Nephron (organoid): ENCODE results near the gene GLYR1.

ENCODE experiments used
- H3K27ac Mint-ChIP-seq, 3 experiments: 2 replicates each; pipeline ENCODE4 v1.8.0; 2020; ENCODE audit warnings: mixed read lengths in 3 of 3, mild to moderate bottlenecking in 2 of 3, moderate library complexity in 1 of 3
- H3K27me3 Mint-ChIP-seq: 2 replicates; pipeline ENCODE4 v1.8.0; 2021; ENCODE audit warnings: low read depth, mild to moderate bottlenecking, moderate library complexity, mixed read lengths
- H3K36me3 Mint-ChIP-seq: 2 replicates; pipeline ENCODE4 v1.8.0; 2020; ENCODE audit warnings: low read depth, mixed read lengths
- H3K4me1 Mint-ChIP-seq: 2 replicates; pipeline ENCODE4 v1.8.0; 2020; ENCODE audit warnings: mixed read lengths
- H3K4me3 Mint-ChIP-seq, 3 experiments: 2 replicates each; pipeline ENCODE4 v1.8.0; 2020; ENCODE audit warnings: mild to moderate bottlenecking in 3 of 3, mixed read lengths in 3 of 3, moderate library complexity in 2 of 3
- H3K9me3 Mint-ChIP-seq: 2 replicates; pipeline ENCODE4 v1.8.0; 2020; ENCODE audit warnings: mixed read lengths
- TF ChIP-seq, protein P1 (sequence below), 3 experiments: fragments of 200-600 bp; sonication (generic); IDR thresholded peaks; one replicate each; pipeline ENCODE4 v1.5.0; 2021; ENCODE audit warnings: antibody characterized with exemption in 3 of 3; ENCODE audit not compliant: unreplicated experiment in 3 of 3

Gene GLYR1

DNA sequence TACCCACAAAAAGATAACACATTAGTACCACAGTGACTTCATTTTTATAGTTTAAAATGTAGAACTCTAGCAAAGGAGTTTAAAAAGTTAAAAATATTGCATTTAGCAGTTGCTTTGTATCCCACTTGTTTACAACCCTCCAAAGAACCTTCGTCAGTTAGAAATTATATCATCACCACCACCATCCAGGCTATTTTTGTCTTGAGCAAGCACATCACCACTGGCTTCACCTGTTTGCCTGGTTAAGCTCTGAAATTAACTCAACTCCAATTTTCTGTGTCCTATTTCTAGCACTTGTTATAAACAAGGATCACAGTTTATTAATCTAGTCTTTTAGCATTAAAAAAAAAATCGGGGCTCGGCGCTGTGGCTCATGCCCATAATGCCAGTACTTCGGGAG lies 6.1 kb downstream of the GLYR1 start:
- Mint-ChIP-seq H3K4me3 (no peak overlapping the region), H3K4me1 (peaks cover 7% of the 10 kb centered on the region), H3K36me3 (peaks cover 72% of the 10 kb centered on the region), H3K27ac (no peak overlapping the region), H3K9me3 (no peaks in the 10 kb centered on the region), H3K27me3 (no peaks in the 10 kb centered on the region)
- TF ChIP-seq, protein P1, sequence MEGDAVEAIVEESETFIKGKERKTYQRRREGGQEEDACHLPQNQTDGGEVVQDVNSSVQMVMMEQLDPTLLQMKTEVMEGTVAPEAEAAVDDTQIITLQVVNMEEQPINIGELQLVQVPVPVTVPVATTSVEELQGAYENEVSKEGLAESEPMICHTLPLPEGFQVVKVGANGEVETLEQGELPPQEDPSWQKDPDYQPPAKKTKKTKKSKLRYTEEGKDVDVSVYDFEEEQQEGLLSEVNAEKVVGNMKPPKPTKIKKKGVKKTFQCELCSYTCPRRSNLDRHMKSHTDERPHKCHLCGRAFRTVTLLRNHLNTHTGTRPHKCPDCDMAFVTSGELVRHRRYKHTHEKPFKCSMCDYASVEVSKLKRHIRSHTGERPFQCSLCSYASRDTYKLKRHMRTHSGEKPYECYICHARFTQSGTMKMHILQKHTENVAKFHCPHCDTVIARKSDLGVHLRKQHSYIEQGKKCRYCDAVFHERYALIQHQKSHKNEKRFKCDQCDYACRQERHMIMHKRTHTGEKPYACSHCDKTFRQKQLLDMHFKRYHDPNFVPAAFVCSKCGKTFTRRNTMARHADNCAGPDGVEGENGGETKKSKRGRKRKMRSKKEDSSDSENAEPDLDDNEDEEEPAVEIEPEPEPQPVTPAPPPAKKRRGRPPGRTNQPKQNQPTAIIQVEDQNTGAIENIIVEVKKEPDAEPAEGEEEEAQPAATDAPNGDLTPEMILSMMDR (IDR thresholded peaks at IDR 0.05; ENCODE audit: unreplicated experiment in 3 of 3), result no peak

DNA sequence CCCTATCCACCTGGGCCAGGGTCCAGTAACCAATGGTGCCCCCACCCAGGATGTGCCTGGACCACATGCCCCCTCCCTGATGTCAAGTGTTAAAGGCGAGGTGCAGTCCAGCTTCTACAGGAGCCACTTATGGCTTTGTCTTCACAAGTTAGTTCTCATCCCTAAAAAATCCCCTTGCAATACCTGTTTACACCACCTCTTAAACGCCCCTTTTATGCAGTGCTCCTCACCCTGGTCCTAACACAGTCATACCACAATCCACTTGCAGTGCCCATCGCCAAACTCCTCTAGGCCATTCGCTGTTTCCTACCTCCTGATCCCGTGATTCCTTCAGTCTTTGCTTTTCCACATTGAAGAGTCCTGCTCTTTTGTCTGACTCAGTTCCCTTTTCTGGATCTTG lies 7.1 kb downstream of the GLYR1 start:
- no peaks in the 10 kb centered on the region for H3K27me3 Mint-ChIP-seq
- H3K4me3 Mint-ChIP-seq, result no peak overlapping the region
- TF ChIP-seq, protein P1 (IDR thresholded peaks at IDR 0.05; ENCODE audit: unreplicated experiment in 3 of 3), result no peak
- peaks cover 65% of the 10 kb centered on the region for H3K36me3 Mint-ChIP-seq
- H3K4me1 Mint-ChIP-seq, result no peaks in the 10 kb centered on the region
- no peaks in the 10 kb centered on the region for H3K9me3 Mint-ChIP-seq
- H3K27ac Mint-ChIP-seq, result no peak overlapping the region

- Mint-ChIP-seq H3K4me1 (no peaks in the 10 kb centered on the region), H3K9me3 (no peaks in the 10 kb centered on the region), H3K4me3 (no peak overlapping the region), H3K27me3 (no peaks in the 10 kb centered on the region), H3K27ac (peak overlapping the region in 1 of 3 experiments; percentile 11), H3K36me3 (peaks cover 49% of the 10 kb centered on the region)
- TF ChIP-seq, protein P1 (IDR thresholded peaks at IDR 0.05; ENCODE audit: unreplicated experiment in 3 of 3), result no peak
These were observed 9.2 kb downstream of the GLYR1 start for GRCh38 chr16:4837733-4838501.

DNA sequence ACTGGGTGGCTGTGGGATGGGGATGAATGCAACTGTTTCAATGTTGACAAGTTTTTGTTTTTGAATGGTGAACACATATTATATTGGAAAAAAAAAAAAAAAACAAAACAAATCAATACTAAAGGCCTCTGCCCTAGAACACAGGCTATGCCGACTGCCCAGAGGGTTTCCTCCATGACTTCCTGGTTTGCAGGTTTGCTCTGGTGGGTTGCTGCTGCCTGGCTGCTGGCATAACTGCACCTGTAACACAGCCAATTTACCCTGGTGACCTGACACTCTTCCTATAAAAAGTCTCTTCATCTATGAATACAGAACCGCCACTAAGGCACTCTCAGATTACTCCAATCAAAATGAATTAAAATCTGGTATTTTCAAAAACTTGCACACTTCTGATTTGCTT lies 10.4 kb downstream of the GLYR1 start:
- TF ChIP-seq, protein P1 (IDR thresholded peaks at IDR 0.05; ENCODE audit: unreplicated experiment in 3 of 3), result no peak
- Mint-ChIP-seq H3K36me3 (peaks cover 57% of the 10 kb centered on the region), H3K4me3 (no peak overlapping the region), H3K27ac (peak overlapping the region in 1 of 3 experiments; percentile 23), H3K9me3 (no peaks in the 10 kb centered on the region), H3K4me1 (no peaks in the 10 kb centered on the region), H3K27me3 (no peaks in the 10 kb centered on the region)

- Mint-ChIP-seq H3K4me1 (no peaks in the 10 kb centered on the region), H3K4me3 (no peak overlapping the region), H3K9me3 (no peaks in the 10 kb centered on the region), H3K27ac (no peak overlapping the region), H3K36me3 (peaks cover 51% of the 10 kb centered on the region), H3K27me3 (no peaks in the 10 kb centered on the region)
- TF ChIP-seq, protein P1 (IDR thresholded peaks at IDR 0.05; ENCODE audit: unreplicated experiment in 3 of 3), result no peak
These were observed 13.5 kb downstream of the GLYR1 start for GRCh38 chr16:4833584-4833983.
